Liver (tissue), 9 donors: ENCODE measurements around the gene CSF1. TPM values are rescaled to one million over a fixed set of nuclear protein-coding genes. Genes with fewer than 3 reads are reported as not detected.
"Not testable (repeated sequence)": the region's sequence is repeated elsewhere in the genome, so short reads cannot be mapped to it uniquely, and the experiment has no call there.

Source experiments
- DNase-seq: peaks from one replicate; pipeline ENCODE4 v3.0.0-alpha.2; 2017; ENCODE audit warnings: low spot score
- H3K27ac ChIP-seq, 2 donors: one replicate each; pipeline ENCODE4 v1.7.0; 2013; ENCODE audit warnings: inconsistent platforms in 2 of 2, low read length in 2 of 2, control low read depth in 1 of 2, low read depth in 1 of 2, mild to moderate bottlenecking in 1 of 2
- H3K27me3 ChIP-seq, 4 donors: one replicate each; pipeline versions ENCODE4 v1.6.1 to v1.7.0; 2013; ENCODE audit warnings: low read length in 3 of 4, inconsistent platforms in 1 of 4, mild to moderate bottlenecking in 1 of 4, moderate library complexity in 1 of 4; ENCODE audit not compliant: control insufficient read depth in 4 of 4, insufficient read depth in 4 of 4
- H3K36me3 ChIP-seq, 4 donors: one replicate each; pipeline versions ENCODE4 v1.6.1 to v1.7.0; 2013; ENCODE audit warnings: low read length in 3 of 4, mild to moderate bottlenecking in 3 of 4, low read depth in 1 of 4, moderate library complexity in 1 of 4; ENCODE audit not compliant: control insufficient read depth in 4 of 4, insufficient read depth in 3 of 4
- H3K4me1 ChIP-seq, 4 donors: one replicate each; pipeline versions ENCODE4 v1.6.1 to v1.7.0; 2013; ENCODE audit warnings: low read length in 3 of 4, mild to moderate bottlenecking in 3 of 4, moderate library complexity in 1 of 4; ENCODE audit not compliant: control insufficient read depth in 4 of 4, insufficient read depth in 4 of 4
- H3K4me3 ChIP-seq, 3 donors: one replicate each; pipeline versions ENCODE4 v1.6.1 to v1.7.0; 2013; ENCODE audit warnings: low read length in 3 of 3, control low read depth in 1 of 3, low read depth in 1 of 3, mild to moderate bottlenecking in 1 of 3
- H3K9ac ChIP-seq, 2 donors: one replicate each; pipeline ENCODE4 v1.7.0; 2013; ENCODE audit warnings: low read length in 2 of 2, mild to moderate bottlenecking in 2 of 2, moderate library complexity in 2 of 2, control low read depth in 1 of 2, low read depth in 1 of 2
- H3K9me3 ChIP-seq, 4 donors: one replicate each; pipeline versions ENCODE4 v1.6.1 to v1.7.0; 2013; ENCODE audit warnings: low read length in 3 of 4; ENCODE audit not compliant: control insufficient read depth in 4 of 4
- ATF3 ChIP-seq: IDR thresholded peaks from 2 replicates; pipeline ENCODE4 v1.6.1; 2016; ENCODE audit warnings: antibody characterized with exemption
- EGR1 ChIP-seq, 2 donors: IDR thresholded peaks; 2 replicates each; pipeline ENCODE4 v1.6.1; 2016 to 2018; ENCODE audit warnings: antibody characterized with exemption in 2 of 2, low read depth in 2 of 2
- FOXA1 ChIP-seq: IDR thresholded peaks from 2 replicates; pipeline ENCODE4 v1.6.1; 2016; ENCODE audit warnings: antibody characterized with exemption
- FOXA2 ChIP-seq: IDR thresholded peaks from 2 replicates; pipeline ENCODE4 v1.6.1; 2016; ENCODE audit warnings: antibody characterized with exemption
- GABPA ChIP-seq, 2 donors: IDR thresholded peaks in 1 of 2; conservative IDR thresholded peaks in 1 of 2; 2 replicates each; pipeline ENCODE4 v1.6.1; 2016; ENCODE audit warnings: antibody characterized with exemption in 2 of 2, mild to moderate bottlenecking in 1 of 2, moderate library complexity in 1 of 2
- HNF4A ChIP-seq, 2 donors: conservative IDR thresholded peaks; 2 replicates each; pipeline ENCODE4 v1.6.1; 2016; ENCODE audit warnings: antibody characterized with exemption in 2 of 2, mild to moderate bottlenecking in 2 of 2
- HNF4G ChIP-seq: IDR thresholded peaks from 2 replicates; pipeline ENCODE4 v1.6.1; 2016; ENCODE audit warnings: antibody characterized with exemption
- MAX ChIP-seq: IDR thresholded peaks from 2 replicates; pipeline ENCODE4 v1.6.1; 2016; ENCODE audit warnings: antibody characterized with exemption
- NR2F2 ChIP-seq: IDR thresholded peaks from 2 replicates; pipeline ENCODE4 v1.6.1; 2016; ENCODE audit warnings: antibody characterized with exemption
- RAD21 ChIP-seq, 2 donors: IDR thresholded peaks; 2 replicates each; pipeline ENCODE4 v1.6.1; 2016; ENCODE audit warnings: antibody characterized with exemption in 2 of 2, mild to moderate bottlenecking in 2 of 2
- TAF1 ChIP-seq: conservative IDR thresholded peaks from 2 replicates; pipeline ENCODE4 v1.6.1; 2016; ENCODE audit warnings: antibody characterized with exemption, mild to moderate bottlenecking
- YY1 ChIP-seq: IDR thresholded peaks from 2 replicates; pipeline ENCODE4 v1.6.1; 2016; ENCODE audit warnings: antibody characterized with exemption, mild to moderate bottlenecking
- WGBS: extraction: QIAGEN DNeasy Blood & Tissue Kit; methylation state at CpG from one replicate; pipeline ENCODE4 v1.1.7; 2013; 5-methylcytosine and 5-hydroxymethylcytosine counted together
- polyA plus RNA-seq, 2 donors: library from polyadenylated mRNA; stranded (reverse) in 1 of 2; unstranded in 1 of 2; fragments of 200-250 nt in 1 of 2; fragments of >200 nt in 1 of 2; fragmentation: Nextera tagmentation in 1 of 2; extraction: Ambion mirVana in 1 of 2; gene quantifications; one replicate each; pipeline versions ENCODE4 v1.2.1 to v1.2.3, GENCODE V29; 2013 to 2015
- total RNA-seq, 2 donors: library from RNA; depleted of rRNA; stranded (reverse); fragments of >200 nt; gene quantifications; one replicate each; pipeline ENCODE4 v1.2.3, GENCODE V29; 2014
- donor health status: healthy.
- donor health status: healthy.
- donor health status: healthy.
- donor health status: healthy.
- donor health status: healthy.

Gene CSF1
- total and polyA plus RNA-seq, 4 donors, result 6.3 to 15.2 (median 11.3) TPM

GRCh38 chr1:109917768-109918606, 7.3 kb downstream of the CSF1 start:
- H3K4me3 ChIP-seq, result no peak overlapping the region
- peaks cover 10 to 68% (median 49%) of the 10 kb centered on the region in 4 donors for H3K36me3 ChIP-seq
- 71% methylated on average over 6 of the region's 6 CpGs for WGBS
- H3K9me3 ChIP-seq, result no peaks in the 10 kb centered on the region
- no peaks in the 10 kb centered on the region for H3K27me3 ChIP-seq
- TF ChIP-seq NR2F2 (peak; percentile 71), GABPA (IDR thresholded peaks at IDR 0.05 in 1 of 2, conservative IDR thresholded peaks at IDR 0.05 in 1 of 2) (no peak), RAD21 (IDR thresholded peaks at IDR 0.05) (peak in 1 of 2 donors; percentile 38)
- peaks cover 0 to 16% (median 5%) of the 10 kb centered on the region in 4 donors for H3K4me1 ChIP-seq
- H3K9ac ChIP-seq, result no peak overlapping the region
- peak overlapping the region in 1 of 2 donors; percentile 9 for H3K27ac ChIP-seq
- DNase-seq, result no peak

- Histone ChIP-seq H3K4me1 (peaks cover 0 to 10% (median 2%) of the 10 kb centered on the region in 4 donors), H3K9ac (no peak overlapping the region)
- 92% methylated on average over 7 of the region's 7 CpGs for WGBS
Measured at GRCh38 chr1:109918671-109919070, 8.0 kb downstream of the CSF1 start.

DNA sequence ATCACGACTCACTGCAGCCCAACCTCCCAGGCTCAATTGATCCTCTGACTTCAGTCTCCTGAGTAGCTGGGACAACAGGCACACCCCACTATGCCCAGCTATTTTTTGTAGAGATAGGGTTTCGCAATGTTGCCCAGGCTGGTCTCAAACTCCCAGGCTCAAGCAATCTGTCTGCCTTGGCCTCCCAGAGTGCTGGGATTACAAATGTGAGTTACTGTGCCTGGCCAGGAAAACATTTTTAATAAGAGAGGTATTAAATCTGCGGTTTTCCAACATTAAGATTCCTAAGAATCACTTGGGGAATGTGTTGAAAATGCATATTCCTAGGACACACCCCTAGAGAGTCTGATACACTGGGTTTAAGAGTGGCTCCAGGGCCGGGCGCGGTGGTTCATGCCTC, 8.7 kb downstream of the CSF1 start:
- TF ChIP-seq TAF1, result no peak
- no peak for TF ChIP-seq FOXA1
- no peak for TF ChIP-seq YY1
- TF ChIP-seq HNF4A (conservative IDR thresholded peaks at IDR 0.05), result no peak
- Histone ChIP-seq H3K27me3 (no peaks in the 10 kb centered on the region), H3K4me3 (no peak overlapping the region), H3K9ac (no peak overlapping the region), H3K36me3 (peaks cover 10 to 80% (median 52%) of the 10 kb centered on the region in 4 donors), H3K27ac (no peak overlapping the region), H3K9me3 (no peaks in the 10 kb centered on the region), H3K4me1 (peaks cover 0 to 5% (median 2%) of the 10 kb centered on the region in 4 donors)
- 87% methylated on average over 6 of the region's 6 CpGs for WGBS
- DNase-seq, result no peak

More at GRCh38 chr1:109918671-109919070, 8.0 kb downstream of the CSF1 start:
- no peak for TF ChIP-seq RAD21 (IDR thresholded peaks at IDR 0.05)
- no peak for TF ChIP-seq HNF4A (conservative IDR thresholded peaks at IDR 0.05)
- no peak for TF ChIP-seq TAF1
- TF ChIP-seq YY1, result no peak
- TF ChIP-seq EGR1 (IDR thresholded peaks at IDR 0.05; ENCODE audit: low read depth in 2 of 2), result no peak
- no peak for TF ChIP-seq HNF4G
- TF ChIP-seq ATF3, result no peak
- no peak for TF ChIP-seq MAX
- no peak for TF ChIP-seq FOXA2
- TF ChIP-seq GABPA (IDR thresholded peaks at IDR 0.05 in 1 of 2, conservative IDR thresholded peaks at IDR 0.05 in 1 of 2), result no peak
- Histone ChIP-seq H3K27me3 (no peaks in the 10 kb centered on the region), H3K4me3 (no peak overlapping the region), H3K36me3 (peaks cover 10 to 75% (median 52%) of the 10 kb centered on the region in 4 donors), H3K9me3 (no peaks in the 10 kb centered on the region), H3K27ac (peak overlapping the region in 1 of 2 donors; percentile 9)
- DNase-seq, result no peak

GRCh38 chr1:109920391-109920790, 9.7 kb downstream of the CSF1 start:
- H3K27ac ChIP-seq, DNase-seq, H3K4me3 ChIP-seq, H3K27me3 ChIP-seq, H3K9ac ChIP-seq, H3K9me3 ChIP-seq, H3K4me1 ChIP-seq: not testable (repeated sequence)
- WGBS, result 94% methylated on average over 10 of the region's 10 CpGs
- peaks cover 13 to 88% (median 52%) of the 10 kb centered on the region in 4 donors for H3K36me3 ChIP-seq
